Cardiac fibroblast (primary cell): Measurements from ENCODE around the gene MROH2A.

Source experiments
- DNase-seq, 2 donors: peaks; one replicate each; pipeline versions ENCODE4 v3.0.0 to v3.0.0-alpha.2; 2010; ENCODE audit warnings: low read depth in 2 of 2
- H3K4me3 ChIP-seq, 2 donors: replicated peaks in 1 of 2; 1 replicate in 1 of 2; 2 replicates in 1 of 2; pipeline ENCODE4 v1.5.1; 2011; ENCODE audit warnings: low read depth in 2 of 2, low read length in 2 of 2, mild to moderate bottlenecking in 2 of 2, moderate library complexity in 1 of 2
- CTCF ChIP-seq: IDR thresholded peaks from one replicate; pipeline ENCODE4 v1.5.1; 2011; ENCODE audit warnings: low read depth, mild to moderate bottlenecking, low read length, inconsistent platforms

Gene MROH2A

GRCh38 chr2:233822781-233823730, 44.9 kb downstream of the MROH2A start:
- DNase-seq, result no peak
- no peak overlapping the region for H3K4me3 ChIP-seq
- no peak for TF ChIP-seq CTCF

GRCh38 chr2:233823731-233824121, 45.6 kb downstream of the MROH2A start:
- H3K4me3 ChIP-seq, result no peak overlapping the region
- no peak for DNase-seq
- TF ChIP-seq CTCF, result no peak

- TF ChIP-seq CTCF, result no peak
- no peak overlapping the region for H3K4me3 ChIP-seq
- no peak for DNase-seq
Observed at GRCh38 chr2:233824373-233824772, 46.2 kb downstream of the MROH2A start.

- TF ChIP-seq CTCF, result no peak
- no peak overlapping the region for H3K4me3 ChIP-seq
- DNase-seq, result no peak
Observed at GRCh38 chr2:233828546-233829192, 50.5 kb downstream of the MROH2A start.

GRCh38 chr2:233829193-233830110, 51.3 kb downstream of the MROH2A start:
- no peak for TF ChIP-seq CTCF
- DNase-seq, result no peak

GRCh38 chr2:233830111-233830802, 52.1 kb downstream of the MROH2A start:
- H3K4me3 ChIP-seq, result no peak overlapping the region
- no peak for TF ChIP-seq CTCF
- DNase-seq, result no peak

More at GRCh38 chr2:233829193-233830110, 51.3 kb downstream of the MROH2A start:
- no peak overlapping the region for H3K4me3 ChIP-seq
